ENCODE measurements around the gene FGF1.
"Not testable (repeated sequence)": the region's sequence is repeated elsewhere in the genome, so short reads cannot be mapped to it uniquely, and the experiment has no call there.

The FGF1 gene

GRCh38 chr5:142655339-142656267 lies 30.3 kb downstream of the FGF1 start:
- Histone ChIP-seq H3K9ac (ENCODE audit: low read length) (no peak overlapping the region), H3K27ac (ENCODE audit: low read depth, low read length) (no peak overlapping the region), H3K27me3 (ENCODE audit: control insufficient read depth, insufficient read depth, low read length) (no peaks in the 10 kb centered on the region), H3K4me1 (ENCODE audit: control insufficient read depth, insufficient read depth, low read length) (peaks cover 6% of the 10 kb centered on the region; the same call in 1 of the 2 replicates), H3K9me3 (ENCODE audit: control insufficient read depth, insufficient read depth, low read depth, low read length) (no peaks in the 10 kb centered on the region), H3K36me3 (ENCODE audit: control insufficient read depth, insufficient read depth, low read length) (no peaks in the 10 kb centered on the region), H3K4me3 (ENCODE audit: low read depth, low read length) (no peak overlapping the region)

- Histone ChIP-seq H3K4me1 (ENCODE audit: control insufficient read depth, insufficient read depth, low read length) (peaks cover 6% of the 10 kb centered on the region; the same call in 1 of the 2 replicates), H3K36me3 (ENCODE audit: control insufficient read depth, insufficient read depth, low read length) (no peaks in the 10 kb centered on the region), H3K4me3 (ENCODE audit: low read depth, low read length) (no peak overlapping the region), H3K27me3 (ENCODE audit: control insufficient read depth, insufficient read depth, low read length) (no peaks in the 10 kb centered on the region), H3K27ac (ENCODE audit: low read depth, low read length) (no peak overlapping the region), H3K9me3 (ENCODE audit: control insufficient read depth, insufficient read depth, low read depth, low read length) (no peaks in the 10 kb centered on the region), H3K9ac (ENCODE audit: low read length) (no peak overlapping the region)
Measured at GRCh38 chr5:142654578-142655058, 31.3 kb downstream of the FGF1 start.

- Histone ChIP-seq H3K4me3 (ENCODE audit: low read depth, low read length) (no peak overlapping the region), H3K36me3 (ENCODE audit: control insufficient read depth, insufficient read depth, low read length) (no peaks in the 10 kb centered on the region), H3K9me3 (ENCODE audit: control insufficient read depth, insufficient read depth, low read depth, low read length) (no peaks in the 10 kb centered on the region), H3K27me3 (ENCODE audit: control insufficient read depth, insufficient read depth, low read length) (no peaks in the 10 kb centered on the region), H3K27ac (ENCODE audit: low read depth, low read length) (no peak overlapping the region), H3K4me1 (ENCODE audit: control insufficient read depth, insufficient read depth, low read length) (peaks cover 6% of the 10 kb centered on the region; the same call in 1 of the 2 replicates), H3K9ac (ENCODE audit: low read length) (no peak overlapping the region)
Measured at GRCh38 chr5:142653321-142653720, 32.6 kb downstream of the FGF1 start.

- Histone ChIP-seq H3K9ac (ENCODE audit: low read length) (no peak overlapping the region), H3K4me1 (ENCODE audit: control insufficient read depth, insufficient read depth, low read length) (peaks cover 6% of the 10 kb centered on the region; the same call in 1 of the 2 replicates), H3K4me3 (ENCODE audit: low read depth, low read length) (no peak overlapping the region), H3K27me3 (ENCODE audit: control insufficient read depth, insufficient read depth, low read length) (no peaks in the 10 kb centered on the region), H3K36me3 (ENCODE audit: control insufficient read depth, insufficient read depth, low read length) (no peaks in the 10 kb centered on the region), H3K27ac (ENCODE audit: low read depth, low read length) (no peak overlapping the region), H3K9me3 (ENCODE audit: control insufficient read depth, insufficient read depth, low read depth, low read length) (no peaks in the 10 kb centered on the region)
Measured at GRCh38 chr5:142652563-142652962, 33.3 kb downstream of the FGF1 start.

- Histone ChIP-seq H3K36me3 (ENCODE audit: control insufficient read depth, insufficient read depth, low read length) (no peaks in the 10 kb centered on the region), H3K27ac (ENCODE audit: low read depth, low read length) (no peak overlapping the region), H3K4me3 (ENCODE audit: low read depth, low read length) (no peak overlapping the region), H3K9ac (ENCODE audit: low read length) (no peak overlapping the region), H3K4me1 (ENCODE audit: control insufficient read depth, insufficient read depth, low read length) (peaks cover 3% of the 10 kb centered on the region; the same call in 1 of the 2 replicates), H3K27me3 (ENCODE audit: control insufficient read depth, insufficient read depth, low read length) (no peaks in the 10 kb centered on the region), H3K9me3 (ENCODE audit: control insufficient read depth, insufficient read depth, low read depth, low read length) (no peaks in the 10 kb centered on the region)
Measured at GRCh38 chr5:142650881-142651280, 35.0 kb downstream of the FGF1 start.

GRCh38 chr5:142650060-142650459 lies 35.8 kb downstream of the FGF1 start:
- peaks cover 7% of the 10 kb centered on the region for H3K4me1 ChIP-seq (ENCODE audit: control insufficient read depth, insufficient read depth, low read length)
- no peak overlapping the region for H3K9ac ChIP-seq (ENCODE audit: low read length)
- no peaks in the 10 kb centered on the region for H3K9me3 ChIP-seq (ENCODE audit: control insufficient read depth, insufficient read depth, low read depth, low read length)
- H3K27ac ChIP-seq (ENCODE audit: low read depth, low read length) = no peak overlapping the region
- H3K4me3 ChIP-seq (ENCODE audit: low read depth, low read length) = no peak overlapping the region
- no peaks in the 10 kb centered on the region for H3K27me3 ChIP-seq (ENCODE audit: control insufficient read depth, insufficient read depth, low read length)
- no peaks in the 10 kb centered on the region for H3K36me3 ChIP-seq (ENCODE audit: control insufficient read depth, insufficient read depth, low read length)

GRCh38 chr5:142648108-142648507 lies 37.8 kb downstream of the FGF1 start:
- not testable (repeated sequence) for H3K27ac ChIP-seq (ENCODE audit: low read depth, low read length); H3K4me3 ChIP-seq (ENCODE audit: low read depth, low read length); H3K27me3 ChIP-seq (ENCODE audit: control insufficient read depth, insufficient read depth, low read length); H3K36me3 ChIP-seq (ENCODE audit: control insufficient read depth, insufficient read depth, low read length); H3K9ac ChIP-seq (ENCODE audit: low read length); H3K9me3 ChIP-seq (ENCODE audit: control insufficient read depth, insufficient read depth, low read depth, low read length)
- H3K4me1 ChIP-seq (ENCODE audit: control insufficient read depth, insufficient read depth, low read length) = peaks cover 23% of the 10 kb centered on the region

- Histone ChIP-seq H3K9ac (ENCODE audit: low read length) (no peak overlapping the region), H3K4me3 (ENCODE audit: low read depth, low read length) (no peak overlapping the region), H3K36me3 (ENCODE audit: control insufficient read depth, insufficient read depth, low read length) (no peaks in the 10 kb centered on the region), H3K4me1 (ENCODE audit: control insufficient read depth, insufficient read depth, low read length) (peaks cover 30% of the 10 kb centered on the region), H3K27ac (ENCODE audit: low read depth, low read length) (no peak overlapping the region), H3K27me3 (ENCODE audit: control insufficient read depth, insufficient read depth, low read length) (no peaks in the 10 kb centered on the region), H3K9me3 (ENCODE audit: control insufficient read depth, insufficient read depth, low read depth, low read length) (no peaks in the 10 kb centered on the region)
Measured at GRCh38 chr5:142645456-142645855, 40.4 kb downstream of the FGF1 start.

GRCh38 chr5:142644640-142645361 lies 41.1 kb downstream of the FGF1 start:
- no peak overlapping the region for H3K9ac ChIP-seq (ENCODE audit: low read length)
- no peaks in the 10 kb centered on the region for H3K9me3 ChIP-seq (ENCODE audit: control insufficient read depth, insufficient read depth, low read depth, low read length)
- no peaks in the 10 kb centered on the region for H3K27me3 ChIP-seq (ENCODE audit: control insufficient read depth, insufficient read depth, low read length)
- H3K4me3 ChIP-seq (ENCODE audit: low read depth, low read length) = no peak overlapping the region; the same call in 1 of the 2 replicates
- no peak overlapping the region for H3K27ac ChIP-seq (ENCODE audit: low read depth, low read length)
- no peaks in the 10 kb centered on the region for H3K36me3 ChIP-seq (ENCODE audit: control insufficient read depth, insufficient read depth, low read length)
- peaks cover 32% of the 10 kb centered on the region for H3K4me1 ChIP-seq (ENCODE audit: control insufficient read depth, insufficient read depth, low read length)

GRCh38 chr5:142644127-142644526 lies 41.8 kb downstream of the FGF1 start:
- no peak overlapping the region for H3K9ac ChIP-seq (ENCODE audit: low read length)
- no peak overlapping the region for H3K27ac ChIP-seq (ENCODE audit: low read depth, low read length)
- H3K27me3 ChIP-seq (ENCODE audit: control insufficient read depth, insufficient read depth, low read length) = no peaks in the 10 kb centered on the region
- H3K9me3 ChIP-seq (ENCODE audit: control insufficient read depth, insufficient read depth, low read depth, low read length) = no peaks in the 10 kb centered on the region
- H3K36me3 ChIP-seq (ENCODE audit: control insufficient read depth, insufficient read depth, low read length) = no peaks in the 10 kb centered on the region
- H3K4me1 ChIP-seq (ENCODE audit: control insufficient read depth, insufficient read depth, low read length) = peaks cover 32% of the 10 kb centered on the region
- H3K4me3 ChIP-seq (ENCODE audit: low read depth, low read length) = no peak overlapping the region

- no peaks in the 10 kb centered on the region for H3K27me3 ChIP-seq (ENCODE audit: control insufficient read depth, insufficient read depth, low read length)
- H3K4me3 ChIP-seq (ENCODE audit: low read depth, low read length) = no peak overlapping the region
- H3K9me3 ChIP-seq (ENCODE audit: control insufficient read depth, insufficient read depth, low read depth, low read length) = no peaks in the 10 kb centered on the region
- H3K9ac ChIP-seq (ENCODE audit: low read length) = no peak overlapping the region
- H3K27ac ChIP-seq (ENCODE audit: low read depth, low read length) = no peak overlapping the region
- H3K36me3 ChIP-seq (ENCODE audit: control insufficient read depth, insufficient read depth, low read length) = no peaks in the 10 kb centered on the region
- H3K4me1 ChIP-seq (ENCODE audit: control insufficient read depth, insufficient read depth, low read length) = peaks cover 32% of the 10 kb centered on the region
Measured at GRCh38 chr5:142643634-142644033, 42.3 kb downstream of the FGF1 start.
